Measurements from ENCODE around the gene YTHDF1. TPM values are rescaled to one million over a fixed set of nuclear protein-coding genes. Genes with fewer than 3 reads are reported as not detected.
"Not testable (repeated sequence)": the region's sequence is repeated elsewhere in the genome, so short reads cannot be mapped to it uniquely, and the experiment has no call there.

The YTHDF1 gene
- polyA plus RNA-seq, 1 experiment: 22.4 TPM

GRCh38 chr20:63254232-63254605, 38.3 kb upstream of the YTHDF1 start, which contains the start of gene NKAIN4:
Gene NKAIN4 (minus strand): TSS chr20:63254463. CDS start chr20:63254450, 13 bp downstream.
- POLR2A ChIA-PET: no interaction called here
- TF ChIP-seq CTCF (IDR thresholded peaks at IDR 0.05; ENCODE audit: low read depth, low read length): no peak
- Histone ChIP-seq H3K4me3 (ENCODE audit: low read depth, low read length) (0 out of 2 replicates have a peak within 1 kb of the TSS, but pooled peaks have one; percentile 10), H3K9me3 (ENCODE audit: control insufficient read depth, insufficient read depth, low read length) (peaks cover 6% of the 10 kb centered on the region; the same call in 1 of the 2 replicates), H3K27ac (ENCODE audit: low read depth, low read length) (no peak within 1 kb of the TSS), H3K27me3 (ENCODE audit: control insufficient read depth, insufficient read depth, low read length) (peaks cover 58% of the 10 kb centered on the region)
- CTCF ChIA-PET: interaction anchor here (0.6 to 1.6 kb wide), 2 partner anchors 26 to 30 kb away, joined by 3 to 7 read pairs; no protein-coding TSS in a partner anchor
- DNase-seq (ENCODE audit: low read depth, low spot score): no peak

- Histone ChIP-seq H3K27ac (ENCODE audit: low read depth, low read length) (no peak overlapping the region), H3K27me3 (ENCODE audit: control insufficient read depth, insufficient read depth, low read length) (peaks cover 53% of the 10 kb centered on the region), H3K9me3 (ENCODE audit: control insufficient read depth, insufficient read depth, low read length) (peaks cover 3% of the 10 kb centered on the region; the same call in 1 of the 2 replicates), H3K4me3 (ENCODE audit: low read depth, low read length) (0 out of 2 replicates have a peak overlapping the region, but pooled peaks have one; percentile 10)
- DNase-seq (ENCODE audit: low read depth, low spot score): no peak
- POLR2A ChIA-PET: interaction anchor here (0.9 kb wide), 1 partner anchor 27 kb away, joined by 3 read pairs; no protein-coding TSS in a partner anchor
- CTCF ChIA-PET: interaction anchor here (0.6 to 1.4 kb wide), 4 partner anchors 21 to 30 kb away, joined by 3 to 12 read pairs (median 3); no protein-coding TSS in a partner anchor
- TF ChIP-seq CTCF (IDR thresholded peaks at IDR 0.05; ENCODE audit: low read depth, low read length): no peak
Observed at GRCh38 chr20:63253438-63254231, 37.7 kb upstream of the YTHDF1 start.

- H3K9me3 ChIP-seq (ENCODE audit: control insufficient read depth, insufficient read depth, low read length): peaks cover 3% of the 10 kb centered on the region; the same call in 1 of the 2 replicates
- no peak for DNase-seq (ENCODE audit: low read depth, low spot score)
- no peak overlapping the region for H3K27ac ChIP-seq (ENCODE audit: low read depth, low read length)
- CTCF ChIA-PET: interaction anchor here (1.2 to 1.4 kb wide), 3 partner anchors 20 to 30 kb away, joined by 3 to 12 read pairs (median 3); no protein-coding TSS in a partner anchor
- TF ChIP-seq CTCF (IDR thresholded peaks at IDR 0.05; ENCODE audit: low read depth, low read length): no peak
- H3K27me3 ChIP-seq (ENCODE audit: control insufficient read depth, insufficient read depth, low read length): peaks cover 51% of the 10 kb centered on the region
- H3K4me3 ChIP-seq (ENCODE audit: low read depth, low read length): no peak overlapping the region
- POLR2A ChIA-PET: interaction anchor here (0.9 kb wide), 1 partner anchor 27 kb away, joined by 3 read pairs; no protein-coding TSS in a partner anchor
Observed at GRCh38 chr20:63253065-63253437, 37.1 kb upstream of the YTHDF1 start.

GRCh38 chr20:63252284-63252711, 36.4 kb upstream of the YTHDF1 start:
- Histone ChIP-seq H3K9me3 (ENCODE audit: control insufficient read depth, insufficient read depth, low read length) (peaks cover 3% of the 10 kb centered on the region; the same call in 1 of the 2 replicates), H3K27ac (ENCODE audit: low read depth, low read length) (no peak overlapping the region), H3K27me3 (ENCODE audit: control insufficient read depth, insufficient read depth, low read length) (peaks cover 44% of the 10 kb centered on the region), H3K4me3 (ENCODE audit: low read depth, low read length) (no peak overlapping the region)
- ChIA-PET CTCF (interaction anchor here (1.4 kb wide), 1 partner anchor 21 kb away, joined by 3 read pairs; no protein-coding TSS in a partner anchor), POLR2A (no interaction called here)
- no peak for TF ChIP-seq CTCF (IDR thresholded peaks at IDR 0.05; ENCODE audit: low read depth, low read length)
- DNase-seq (ENCODE audit: low read depth, low spot score): no peak

GRCh38 chr20:63251350-63251749, 35.4 kb upstream of the YTHDF1 start:
- H3K27ac ChIP-seq (ENCODE audit: low read depth, low read length); H3K9me3 ChIP-seq (ENCODE audit: control insufficient read depth, insufficient read depth, low read length); DNase-seq (ENCODE audit: low read depth, low spot score); H3K4me3 ChIP-seq (ENCODE audit: low read depth, low read length); POLR2A ChIA-PET: not testable (repeated sequence)
- CTCF ChIA-PET: interaction anchor here (1.1 kb wide), 1 partner anchor 16 kb away, joined by 4 read pairs; no protein-coding TSS in a partner anchor
- H3K27me3 ChIP-seq (ENCODE audit: control insufficient read depth, insufficient read depth, low read length): peaks cover 39% of the 10 kb centered on the region
